ENCODE measurements around the gene ZNF681.

ZNF681 gene

GRCh38 chr19:23709347-23709746 is 49.3 kb downstream of the ZNF681 start:
- no peaks in the 10 kb centered on the region for H3K9me2 ChIP-seq (ENCODE audit: low read depth, low read length)
- H3K79me2 ChIP-seq (ENCODE audit: insufficient read depth, low read length) = no peaks in the 10 kb centered on the region
- no peaks in the 10 kb centered on the region for H3K4me1 ChIP-seq (ENCODE audit: insufficient read depth, low read length, severe bottlenecking)
- no peak overlapping the region for H2AFZ ChIP-seq (ENCODE audit: low read length)
- H3K27ac ChIP-seq (ENCODE audit: low read depth, low read length, poor library complexity, severe bottlenecking) = no peak overlapping the region
- no peak overlapping the region for H3K9ac ChIP-seq (ENCODE audit: low read length)
- H4K20me1 ChIP-seq (ENCODE audit: insufficient read depth, low read length) = no peaks in the 10 kb centered on the region
- no peaks in the 10 kb centered on the region for H3F3A ChIP-seq (ENCODE audit: insufficient read depth, low read length)
- no peak for TF ChIP-seq CTCF (IDR thresholded peaks at IDR 0.05; ENCODE audit: low read length)
- TF ChIP-seq EZH2 (IDR thresholded peaks at IDR 0.05; ENCODE audit: borderline replicate concordance, low read length) = no peak
- no peak overlapping the region for H3K4me2 ChIP-seq (ENCODE audit: low read length)
- H3K27me3 ChIP-seq (ENCODE audit: insufficient read depth, low read length) = no peaks in the 10 kb centered on the region
- no peak overlapping the region for H3K4me3 ChIP-seq (ENCODE audit: low read depth, low read length, poor library complexity, severe bottlenecking)
- H3K36me3 ChIP-seq (ENCODE audit: insufficient read depth, low read length) = no peaks in the 10 kb centered on the region
- no peaks in the 10 kb centered on the region for H3K9me3 ChIP-seq (ENCODE audit: low read length)

GRCh38 chr19:23706657-23707056 is 52.0 kb downstream of the ZNF681 start:
- Histone ChIP-seq H3F3A (ENCODE audit: insufficient read depth, low read length) (no peaks in the 10 kb centered on the region), H2AFZ (ENCODE audit: low read length) (no peak overlapping the region), H3K4me2 (ENCODE audit: low read length) (no peak overlapping the region), H3K9me2 (ENCODE audit: low read depth, low read length) (no peaks in the 10 kb centered on the region), H3K27me3 (ENCODE audit: insufficient read depth, low read length) (no peaks in the 10 kb centered on the region), H3K79me2 (ENCODE audit: insufficient read depth, low read length) (no peaks in the 10 kb centered on the region), H4K20me1 (ENCODE audit: insufficient read depth, low read length) (no peaks in the 10 kb centered on the region), H3K9me3 (ENCODE audit: low read length) (no peaks in the 10 kb centered on the region), H3K36me3 (ENCODE audit: insufficient read depth, low read length) (no peaks in the 10 kb centered on the region), H3K9ac (ENCODE audit: low read length) (no peak overlapping the region), H3K4me3 (ENCODE audit: low read depth, low read length, poor library complexity, severe bottlenecking) (no peak overlapping the region), H3K27ac (ENCODE audit: low read depth, low read length, poor library complexity, severe bottlenecking) (no peak overlapping the region), H3K4me1 (ENCODE audit: insufficient read depth, low read length, severe bottlenecking) (no peaks in the 10 kb centered on the region)
- no peak for TF ChIP-seq EZH2 (IDR thresholded peaks at IDR 0.05; ENCODE audit: borderline replicate concordance, low read length)
- no peak for TF ChIP-seq CTCF (IDR thresholded peaks at IDR 0.05; ENCODE audit: low read length)

GRCh38 chr19:23699521-23699860 is 59.2 kb downstream of the ZNF681 start:
- H3K9ac ChIP-seq (ENCODE audit: low read length) = no peak overlapping the region
- H2AFZ ChIP-seq (ENCODE audit: low read length) = no peak overlapping the region
- H3K9me2 ChIP-seq (ENCODE audit: low read depth, low read length) = no peaks in the 10 kb centered on the region
- H3K4me2 ChIP-seq (ENCODE audit: low read length) = no peak overlapping the region
- no peaks in the 10 kb centered on the region for H3K9me3 ChIP-seq (ENCODE audit: low read length)
- H3K36me3 ChIP-seq (ENCODE audit: insufficient read depth, low read length) = no peaks in the 10 kb centered on the region
- H4K20me1 ChIP-seq (ENCODE audit: insufficient read depth, low read length) = no peaks in the 10 kb centered on the region
- no peak overlapping the region for H3K27ac ChIP-seq (ENCODE audit: low read depth, low read length, poor library complexity, severe bottlenecking)
- no peaks in the 10 kb centered on the region for H3K79me2 ChIP-seq (ENCODE audit: insufficient read depth, low read length)
- H3F3A ChIP-seq (ENCODE audit: insufficient read depth, low read length) = no peaks in the 10 kb centered on the region
- H3K4me3 ChIP-seq (ENCODE audit: low read depth, low read length, poor library complexity, severe bottlenecking) = no peak overlapping the region
- TF ChIP-seq CTCF (IDR thresholded peaks at IDR 0.05; ENCODE audit: low read length) = no peak
- no peak for TF ChIP-seq EZH2 (IDR thresholded peaks at IDR 0.05; ENCODE audit: borderline replicate concordance, low read length)
- H3K27me3 ChIP-seq (ENCODE audit: insufficient read depth, low read length) = no peaks in the 10 kb centered on the region
- peaks cover 8% of the 10 kb centered on the region for H3K4me1 ChIP-seq (ENCODE audit: insufficient read depth, low read length, severe bottlenecking)
